HG03439 (cell line): ENCODE results near the gene ANAPC1.
A peak's percentile ranks its signal among the peaks of the same experiment; 100 is the strongest.
"Not testable (repeated sequence)": the region's sequence is repeated elsewhere in the genome, so short reads cannot be mapped to it uniquely, and the experiment has no call there.

Experiments used
- ATAC-seq: cut with Tn5 transposase; IDR thresholded peaks from one replicate; pipeline ENCODE4 v1.9.1; 2021; ENCODE audit warnings: mild to moderate bottlenecking, moderate library complexity; ENCODE audit not compliant: unreplicated experiment

ANAPC1 gene

GRCh38 chr2:111812970-111813622 is 70.9 kb downstream of the ANAPC1 start:
- not testable (repeated sequence) for ATAC-seq

- not testable (repeated sequence) for ATAC-seq
Measured at GRCh38 chr2:111790633-111791032, 93.4 kb downstream of the ANAPC1 start.

GRCh38 chr2:111784081-111784480 is 99.9 kb downstream of the ANAPC1 start:
- ATAC-seq: not testable (repeated sequence)

- ATAC-seq: not testable (repeated sequence)
Measured at GRCh38 chr2:111782195-111782594, 101.8 kb downstream of the ANAPC1 start.

GRCh38 chr2:111781443-111782094 is 102.4 kb downstream of the ANAPC1 start:
- ATAC-seq: not testable (repeated sequence)

- ATAC-seq: not testable (repeated sequence)
Measured at GRCh38 chr2:111777155-111777554, 106.8 kb downstream of the ANAPC1 start.

- ATAC-seq: not testable (repeated sequence)
Measured at GRCh38 chr2:111776296-111776695, 107.7 kb downstream of the ANAPC1 start.

- ATAC-seq: not testable (repeated sequence)
Measured at GRCh38 chr2:111772180-111772579, 111.8 kb downstream of the ANAPC1 start.

- ATAC-seq: not testable (repeated sequence)
Measured at GRCh38 chr2:111770916-111771658, 112.9 kb downstream of the ANAPC1 start.

- ATAC-seq: not testable (repeated sequence)
Measured at GRCh38 chr2:111768266-111769190, 115.5 kb downstream of the ANAPC1 start.

GRCh38 chr2:111767087-111767486 is 116.9 kb downstream of the ANAPC1 start:
- ATAC-seq: not testable (repeated sequence)

GRCh38 chr2:111766295-111766694 is 117.7 kb downstream of the ANAPC1 start:
- ATAC-seq: not testable (repeated sequence)

GRCh38 chr2:111764151-111764550 is 119.8 kb downstream of the ANAPC1 start:
- ATAC-seq: not testable (repeated sequence)

GRCh38 chr2:111760697-111761284 is 123.2 kb downstream of the ANAPC1 start:
- not testable (repeated sequence) for ATAC-seq

- ATAC-seq: not testable (repeated sequence)
Measured at GRCh38 chr2:111752533-111752932, 131.5 kb downstream of the ANAPC1 start.

- not testable (repeated sequence) for ATAC-seq
Measured at GRCh38 chr2:111750641-111751040, 133.4 kb downstream of the ANAPC1 start.

GRCh38 chr2:111748429-111748828 is 135.6 kb downstream of the ANAPC1 start:
- not testable (repeated sequence) for ATAC-seq

GRCh38 chr2:111747410-111748115 is 136.4 kb downstream of the ANAPC1 start:
- peak; percentile 89 for ATAC-seq

- not testable (repeated sequence) for ATAC-seq
Measured at GRCh38 chr2:111744751-111745150, 139.2 kb downstream of the ANAPC1 start.
